A549 (cell line): Measurements from ENCODE around the gene ECT2. TPM values are rescaled to one million over a fixed set of nuclear protein-coding genes. Genes with fewer than 3 reads are reported as not detected.

Experiments
- ATAC-seq, 2 experiments: fragments of 200-7000 bp in 1 of 2; fragments of >200 bp in 1 of 2; cut with Nextera tagmentation in 1 of 2; cut with Tn5 transposase in 1 of 2; 3 replicates each; pipeline versions ENCODE4 v1.8.0 to v1.9.1; 2018 to 2020; ENCODE audit warnings: mild to moderate bottlenecking in 1 of 2, moderate library complexity in 1 of 2
- CTCF ChIA-PET: fragments of 300-600 bp; sonication (Branson Sonifier 250); formaldehyde crosslinking; extraction: SDS; loops from one replicate; lab custom pipeline; 2021; ENCODE audit warnings: antibody characterized with exemption, inconsistent platforms; lab: Yijun Ruan, JAX
- POLR2A ChIA-PET: fragments of 350-600 bp; formaldehyde crosslinking; extraction: SDS; loops from one replicate; lab custom pipeline; 2021; ENCODE audit warnings: antibody characterized with exemption, inconsistent platforms; lab: Yijun Ruan, JAX
- DNase-seq, 2 experiments: peaks; one replicate each; pipeline versions ENCODE4 v3.0.0 to v3.0.0-alpha.2; 2011 to 2016; ENCODE audit warnings: low read depth in 1 of 2, low spot score in 1 of 2
- FAIRE-seq: peaks from 2 replicates; lab custom pipeline; 2011; peaks lifted over from hg19 to GRCh38; lab: Jason Lieb, UNC
- H3K27ac ChIP-seq, 2 experiments: fragments of >200 bp; sonication (Bioruptor Twin); formaldehyde crosslinking; 3 replicates each; pipeline ENCODE4 v1.5.1; 2016 to 2017
- H3K4me1 ChIP-seq: fragments of >200 bp; sonication (Bioruptor Twin); formaldehyde crosslinking; 3 replicates; pipeline ENCODE4 v1.6.1; 2016
- H3K4me2 ChIP-seq: fragments of >200 bp; sonication (Bioruptor Twin); formaldehyde crosslinking; 3 replicates; pipeline ENCODE4 v1.6.1; 2016
- H3K4me3 ChIP-seq: fragments of >200 bp; sonication (Bioruptor Twin); formaldehyde crosslinking; 3 replicates; pipeline ENCODE4 v1.5.1; 2016
- H3K9me3 ChIP-seq: fragments of >200 bp; sonication (Bioruptor Twin); formaldehyde crosslinking; 3 replicates; pipeline ENCODE4 v1.6.1; 2016
- BHLHE40 ChIP-seq: IDR thresholded peaks from 2 replicates; pipeline ENCODE4 v1.6.1; 2012; ENCODE audit warnings: low read depth, low read length, inconsistent platforms
- EHMT2 ChIP-seq: fragments of 200-600 bp; sonication (generic); IDR thresholded peaks from 2 replicates; pipeline ENCODE4 v1.6.1; 2016; ENCODE audit warnings: antibody characterized with exemption, low read depth, mild to moderate bottlenecking, moderate library complexity
- ELK1 ChIP-seq: fragments of 150-350 bp; IDR thresholded peaks from 2 replicates; pipeline ENCODE4 v1.6.1; 2014; ENCODE audit warnings: low read depth, mild to moderate bottlenecking, low read length
- EP300 ChIP-seq, 2 experiments: fragments of >200 bp; sonication (Bioruptor Twin); formaldehyde crosslinking; IDR thresholded peaks; 2 replicates in 1 of 2; 3 replicates in 1 of 2; pipeline ENCODE4 v1.6.1; 2016 to 2017
- FOSB ChIP-seq: fragments of 250-450 bp; sonication (Bioruptor Pico); IDR thresholded peaks from 2 replicates; pipeline ENCODE4 v1.5.0; 2020; ENCODE audit warnings: mild to moderate bottlenecking, moderate library complexity
- GATA3 ChIP-seq: IDR thresholded peaks from 2 replicates; pipeline ENCODE4 v1.6.1; 2012; ENCODE audit warnings: borderline replicate concordance
- HES2 ChIP-seq: fragments of >200 bp; sonication (Bioruptor Twin); formaldehyde crosslinking; IDR thresholded peaks from 2 replicates; pipeline ENCODE4 v1.6.1; 2016
- HOXA7 ChIP-seq: fragments of 250-450 bp; sonication (Bioruptor Pico); IDR thresholded peaks from 2 replicates; pipeline ENCODE4 v1.5.0; 2020; ENCODE audit warnings: mild to moderate bottlenecking, moderate library complexity
- HOXB13 ChIP-seq: fragments of 250-450 bp; sonication (Bioruptor Pico); IDR thresholded peaks from 2 replicates; pipeline ENCODE4 v1.5.0; 2020; ENCODE audit warnings: low read depth, mild to moderate bottlenecking, moderate library complexity
- KDM5A ChIP-seq: fragments of 200-600 bp; sonication (generic); IDR thresholded peaks from 2 replicates; pipeline ENCODE4 v1.6.1; 2016; ENCODE audit warnings: antibody characterized with exemption, mild to moderate bottlenecking
- MAX ChIP-seq: IDR thresholded peaks from 2 replicates; pipeline ENCODE4 v1.6.1; 2012
- MYC ChIP-seq: IDR thresholded peaks from 2 replicates; pipeline ENCODE4 v1.6.1; 2012; ENCODE audit warnings: mild to moderate bottlenecking, inconsistent platforms, low read length, improper control_type of control experiment, borderline replicate concordance
- NPAS2 ChIP-seq: fragments of 250-450 bp; sonication (Bioruptor Pico); IDR thresholded peaks from 2 replicates; pipeline ENCODE4 v1.8.0; 2022; ENCODE audit warnings: mild to moderate bottlenecking, moderate library complexity, borderline replicate concordance
- NR3C1 ChIP-seq: fragments of >200 bp; sonication (Bioruptor Twin); formaldehyde crosslinking; IDR thresholded peaks from 3 replicates; pipeline ENCODE4 v1.6.1; 2017
- POLR2A ChIP-seq: IDR thresholded peaks from 2 replicates; pipeline ENCODE4 v1.6.1; 2012; ENCODE audit warnings: mild to moderate bottlenecking, low read length
- POLR2AphosphoS2 ChIP-seq: conservative IDR thresholded peaks from 2 replicates; pipeline ENCODE4 v1.6.1; 2012; ENCODE audit warnings: low read length, improper control_type of control experiment, inconsistent platforms
- RNF2 ChIP-seq: fragments of 200-600 bp; sonication (generic); IDR thresholded peaks from 2 replicates; pipeline ENCODE4 v1.6.1; 2016; ENCODE audit warnings: low read depth, mild to moderate bottlenecking, antibody characterized with exemption, moderate library complexity, borderline replicate concordance
- SMC3 ChIP-seq: fragments of >200 bp; sonication (Bioruptor Twin); formaldehyde crosslinking; IDR thresholded peaks from 3 replicates; pipeline ENCODE4 v1.6.1; 2018; ENCODE audit warnings: inconsistent platforms
- TP53 ChIP-seq: fragments of 250-450 bp; sonication (Bioruptor Pico); IDR thresholded peaks from 2 replicates; pipeline ENCODE4 v1.5.0; 2021; ENCODE audit warnings: mild to moderate bottlenecking, moderate library complexity
- WGBS: methylation state at CpG from one replicate; pipeline ENCODE4 v1.1.6; 2017; ENCODE audit errors: missing lambda C conversion rate; 5-methylcytosine and 5-hydroxymethylcytosine counted together
- polyA plus RNA-seq, 4 experiments: library from polyadenylated mRNA; depleted of rRNA in 3 of 4; stranded (reverse); fragments of >200 nt; fragmentation: RNase III in 1 of 4; extraction: RNeasy Plus Mini Kit Qiagen cat#74134 plus additional on column Dnase treatment in 1 of 4; gene quantifications; 2 replicates in 3 of 4; 3 replicates in 1 of 4; pipeline ENCODE4 v1.2.3, GENCODE V29; 2011 to 2017
- TF ChIP-seq, protein P1 (sequence below): IDR thresholded peaks from 2 replicates; pipeline ENCODE4 v1.6.1; 2012

ECT2 gene
- polyA plus RNA-seq, 2 of the 4 experiments (the other 2 are of a cell fraction), result 96.5 to 187 TPM

- CTCF ChIA-PET, result interaction anchor here (1.1 to 2.3 kb wide), 2 partner anchors 20 to 97 kb away, joined by 4 to 9 read pairs; partner anchors contain the start of gene ECT2
- no peak for DNase-seq
- WGBS, result 94% methylated on average over 1 of the region's 1 CpG
- Histone ChIP-seq H3K4me1 (no peaks in the 10 kb centered on the region; the same call in 2 of the 3 replicates), H3K4me3 (no peak overlapping the region), H3K4me2 (no peak overlapping the region), H3K9me3 (no peaks in the 10 kb centered on the region), H3K27ac (no peak overlapping the region)
- TF ChIP-seq NPAS2 (CRISPR knock-in tag) (no peak), BHLHE40 (no peak), SMC3 (no peak), FOSB (CRISPR knock-in tag) (no peak), HOXA7 (CRISPR knock-in tag) (no peak), HES2 (no peak)
- no peak for ATAC-seq
- FAIRE-seq, result no peak
- POLR2A ChIA-PET, result no interaction called here
Measured at GRCh38 chr3:172770382-172770781, 19.9 kb downstream of the ECT2 start.

GRCh38 chr3:172771672-172772071, 21.1 kb downstream of the ECT2 start:
- Histone ChIP-seq H3K4me3 (no peak overlapping the region), H3K4me1 (no peaks in the 10 kb centered on the region; the same call in 2 of the 3 replicates), H3K27ac (no peak overlapping the region), H3K9me3 (no peaks in the 10 kb centered on the region), H3K4me2 (no peak overlapping the region)
- no peak for TF ChIP-seq GATA3
- 0 out of 2 replicates have a peak, but pooled peaks have one; percentile 28 for TF ChIP-seq HOXA7 (CRISPR knock-in tag)
- TF ChIP-seq ELK1, result no peak
- TF ChIP-seq NR3C1, result no peak
- TF ChIP-seq EHMT2, result no peak
- ATAC-seq, result no peak
- ChIA-PET CTCF (no interaction called here), POLR2A (no interaction called here)
- no peak for DNase-seq
- WGBS, result 89% methylated on average over 2 of the region's 2 CpGs
- FAIRE-seq, result no peak

DNA sequence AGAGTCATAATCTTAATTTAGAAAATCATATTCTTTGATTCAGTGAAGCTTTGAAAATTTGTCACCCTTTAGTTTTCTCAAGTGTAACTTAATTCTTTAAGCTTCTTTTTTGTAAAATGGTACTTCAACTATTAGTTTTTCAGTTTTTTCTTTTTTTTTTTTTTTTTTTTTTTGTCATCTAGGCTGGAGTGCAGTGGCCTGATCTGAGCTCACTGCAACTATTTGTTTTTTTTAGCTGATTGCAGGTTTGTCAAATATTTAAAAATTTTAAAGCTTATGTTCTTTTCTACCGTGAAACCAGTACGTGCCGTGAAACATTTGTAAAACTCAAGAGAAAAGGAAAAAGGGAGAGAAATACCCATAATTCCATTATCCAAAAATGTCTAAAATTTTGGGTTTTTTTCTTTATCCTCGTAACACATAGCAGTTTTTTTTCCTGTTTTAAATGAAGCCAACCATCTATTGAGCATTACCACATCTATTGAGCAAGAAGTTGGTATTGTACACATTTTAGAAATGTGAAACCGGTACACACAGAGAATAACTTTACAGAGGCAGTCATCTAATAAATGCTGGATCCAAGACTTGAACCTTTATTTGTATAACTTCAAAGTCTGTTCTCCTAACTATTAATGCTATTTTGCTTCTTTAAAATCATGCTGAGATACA, 25.7 kb downstream of the ECT2 start:
- no peak for ATAC-seq
- no peak overlapping the region for H3K4me3 ChIP-seq

DNA sequence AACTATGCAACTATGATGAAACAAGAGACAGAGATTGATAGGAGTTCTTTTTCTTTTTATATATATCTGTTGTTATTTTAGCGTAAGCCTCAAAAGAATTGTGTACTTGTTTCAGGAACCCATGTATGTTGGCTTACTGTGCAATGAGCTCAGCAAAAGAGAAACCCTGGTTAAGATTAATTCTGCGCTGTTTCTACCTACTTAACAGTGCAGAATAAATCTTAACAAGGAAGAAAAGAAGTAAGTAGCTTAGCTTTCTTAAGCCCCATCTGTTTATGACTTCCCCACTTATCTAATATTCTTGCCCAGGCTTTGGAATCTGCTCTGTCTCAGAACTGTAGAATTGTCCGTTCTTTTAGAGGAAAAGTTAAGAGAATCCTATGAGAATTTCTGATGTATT, 27.4 kb downstream of the ECT2 start:
- ATAC-seq, result peak in 1 of 2 experiments; percentile 12; a peak in 4 of 6 replicates
- peak; percentile 51 for FAIRE-seq
- Histone ChIP-seq H3K27ac (no peak overlapping the region), H3K9me3 (no peaks in the 10 kb centered on the region), H3K4me3 (no peak overlapping the region), H3K4me2 (no peak overlapping the region), H3K4me1 (no peaks in the 10 kb centered on the region)
- POLR2A ChIA-PET, result no interaction called here
- no peak for DNase-seq
- WGBS, result 96% methylated on average over 3 of the region's 3 CpGs
- no peak for TF ChIP-seq EP300 (IDR thresholded peaks at IDR 0.05)
- TF ChIP-seq, protein P1, sequence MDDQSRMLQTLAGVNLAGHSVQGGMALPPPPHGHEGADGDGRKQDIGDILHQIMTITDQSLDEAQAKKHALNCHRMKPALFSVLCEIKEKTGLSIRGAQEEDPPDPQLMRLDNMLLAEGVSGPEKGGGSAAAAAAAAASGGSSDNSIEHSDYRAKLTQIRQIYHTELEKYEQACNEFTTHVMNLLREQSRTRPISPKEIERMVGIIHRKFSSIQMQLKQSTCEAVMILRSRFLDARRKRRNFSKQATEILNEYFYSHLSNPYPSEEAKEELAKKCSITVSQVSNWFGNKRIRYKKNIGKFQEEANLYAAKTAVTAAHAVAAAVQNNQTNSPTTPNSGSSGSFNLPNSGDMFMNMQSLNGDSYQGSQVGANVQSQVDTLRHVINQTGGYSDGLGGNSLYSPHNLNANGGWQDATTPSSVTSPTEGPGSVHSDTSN, result no peak
- TF ChIP-seq POLR2A, result no peak
- TF ChIP-seq MAX, result no peak
- TF ChIP-seq HOXB13, result no peak
- no peak for TF ChIP-seq NR3C1
- CTCF ChIA-PET, result interaction anchor here (0.6 kb wide), 1 partner anchor 42 kb away, joined by 3 read pairs; no protein-coding TSS in a partner anchor

More for the DNA sequence above, 25.7 kb downstream of the ECT2 start:
- ChIA-PET CTCF (interaction anchor here (0.7 kb wide), 1 partner anchor 12 kb away, joined by 3 read pairs; no protein-coding TSS in a partner anchor), POLR2A (no interaction called here)
- H3K9me3 ChIP-seq, result no peaks in the 10 kb centered on the region
- no peak overlapping the region for H3K27ac ChIP-seq
- TF ChIP-seq BHLHE40 (no peak), KDM5A (no peak), RNF2 (no peak), MYC (no peak), POLR2AphosphoS2 (no peak), TP53 (CRISPR knock-in tag) (no peak)
- peak; percentile 54 for FAIRE-seq
- no peaks in the 10 kb centered on the region for H3K4me1 ChIP-seq
- no peak for DNase-seq
- WGBS, result 95% methylated on average over 5 of the region's 5 CpGs
- no peak overlapping the region for H3K4me2 ChIP-seq
